SK-N-MC (cell line): ENCODE data around the gene C3orf22.

Source experiments
- DNase-seq: peaks from one replicate; pipeline ENCODE4 v3.0.0-alpha.2; 2011; ENCODE audit warnings: low read depth, low spot score
- H3K27ac ChIP-seq: fragments of 200-600 bp; sonication (generic); 2 replicates; pipeline ENCODE4 v1.5.1; 2016; ENCODE audit warnings: mixed run types
- H3K36me3 ChIP-seq: fragments of 200-600 bp; sonication (generic); 2 replicates; pipeline ENCODE4 v1.6.1; 2017; ENCODE audit warnings: antibody characterized with exemption, low read length, mixed read lengths; ENCODE audit not compliant: insufficient read depth
- H3K4me3 ChIP-seq: fragments of 200-600 bp; sonication (generic); 2 replicates; pipeline ENCODE4 v1.5.1; 2016
- H3K9ac ChIP-seq: fragments of 200-600 bp; sonication (generic); 2 replicates; pipeline ENCODE4 v1.8.0; 2017; ENCODE audit warnings: mixed run types, mixed read lengths; ENCODE audit not compliant: insufficient read length
- H3K9me3 ChIP-seq: fragments of 200-600 bp; sonication (generic); 2 replicates; pipeline ENCODE4 v1.6.1; 2017; ENCODE audit warnings: low read depth, mild to moderate bottlenecking, antibody characterized with exemption, low read length, moderate library complexity, mixed read lengths
- EZH2 ChIP-seq: fragments of 200-600 bp; sonication (generic); IDR thresholded peaks from one replicate; pipeline ENCODE4 v1.6.1; 2017; ENCODE audit warnings: antibody characterized with exemption
- FOXP2 ChIP-seq: optimal IDR thresholded peaks from 2 replicates; pipeline ENCODE3; 2011; ENCODE audit warnings: mild to moderate bottlenecking, moderate library complexity; ENCODE audit not compliant: insufficient read depth; ENCODE audit errors: extremely low read length, control extremely low read depth
- POLR2AphosphoS5 ChIP-seq: IDR thresholded peaks from 2 replicates; pipeline ENCODE4 v1.6.1; 2012; ENCODE audit warnings: mild to moderate bottlenecking, low read depth, low read length, borderline replicate concordance

Gene C3orf22

GRCh38 chr3:126567696-126568438, 9.1 kb upstream of the C3orf22 start:
- H3K9ac ChIP-seq, result no peak overlapping the region
- DNase-seq, result no peak
- H3K27ac ChIP-seq, result no peak overlapping the region
- no peaks in the 10 kb centered on the region for H3K36me3 ChIP-seq
- no peaks in the 10 kb centered on the region for H3K9me3 ChIP-seq
- no peak overlapping the region for H3K4me3 ChIP-seq
- no peak for TF ChIP-seq FOXP2
- no peak for TF ChIP-seq POLR2AphosphoS5
- no peak for TF ChIP-seq EZH2

- TF ChIP-seq FOXP2 (no peak), EZH2 (no peak), POLR2AphosphoS5 (no peak)
- DNase-seq, result no peak
- Histone ChIP-seq H3K9ac (no peak overlapping the region), H3K36me3 (no peaks in the 10 kb centered on the region), H3K27ac (no peak overlapping the region), H3K4me3 (no peak overlapping the region), H3K9me3 (0 out of 2 replicates have a peak, but pooled peaks cover 3% of the 10 kb centered on the region)
Measured at GRCh38 chr3:126562737-126563276, 4.1 kb upstream of the C3orf22 start.

- Histone ChIP-seq H3K36me3 (no peaks in the 10 kb centered on the region), H3K9ac (no peak overlapping the region), H3K4me3 (no peak overlapping the region), H3K27ac (no peak overlapping the region), H3K9me3 (0 out of 2 replicates have a peak, but pooled peaks cover 2% of the 10 kb centered on the region)
- TF ChIP-seq POLR2AphosphoS5, result no peak
- TF ChIP-seq EZH2, result no peak
- no peak for TF ChIP-seq FOXP2
- DNase-seq, result no peak
Measured at GRCh38 chr3:126557761-126558160, 971 bp downstream of the C3orf22 start.

DNA sequence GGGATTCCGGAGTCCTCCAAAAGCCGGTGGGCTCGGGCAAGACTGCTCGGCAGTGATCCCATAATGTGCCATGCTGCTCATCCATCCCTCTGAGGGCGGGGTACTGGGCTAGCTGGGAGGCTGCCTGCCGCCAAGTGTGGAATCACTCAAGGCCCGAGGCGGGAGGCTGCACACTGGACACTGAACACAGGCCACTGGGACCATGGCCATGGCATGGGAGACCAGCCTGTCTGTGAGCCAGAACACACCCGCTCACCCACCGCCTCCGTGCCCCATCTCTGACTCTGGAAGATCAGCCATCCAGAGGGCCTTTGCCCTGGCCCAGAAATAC, 1.4 kb downstream of the C3orf22 start:
- Histone ChIP-seq H3K9ac (no peak overlapping the region), H3K36me3 (no peaks in the 10 kb centered on the region), H3K4me3 (no peak overlapping the region), H3K27ac (no peak overlapping the region), H3K9me3 (no peaks in the 10 kb centered on the region)
- TF ChIP-seq EZH2, result no peak
- TF ChIP-seq FOXP2, result no peak
- TF ChIP-seq POLR2AphosphoS5, result no peak
- no peak for DNase-seq

GRCh38 chr3:126556637-126557414, 1.9 kb downstream of the C3orf22 start:
- no peak overlapping the region for H3K4me3 ChIP-seq
- no peak overlapping the region for H3K9ac ChIP-seq
- no peaks in the 10 kb centered on the region for H3K9me3 ChIP-seq
- H3K36me3 ChIP-seq, result no peaks in the 10 kb centered on the region
- H3K27ac ChIP-seq, result no peak overlapping the region
- DNase-seq, result no peak
- TF ChIP-seq EZH2, result no peak
- no peak for TF ChIP-seq FOXP2
- no peak for TF ChIP-seq POLR2AphosphoS5

DNA sequence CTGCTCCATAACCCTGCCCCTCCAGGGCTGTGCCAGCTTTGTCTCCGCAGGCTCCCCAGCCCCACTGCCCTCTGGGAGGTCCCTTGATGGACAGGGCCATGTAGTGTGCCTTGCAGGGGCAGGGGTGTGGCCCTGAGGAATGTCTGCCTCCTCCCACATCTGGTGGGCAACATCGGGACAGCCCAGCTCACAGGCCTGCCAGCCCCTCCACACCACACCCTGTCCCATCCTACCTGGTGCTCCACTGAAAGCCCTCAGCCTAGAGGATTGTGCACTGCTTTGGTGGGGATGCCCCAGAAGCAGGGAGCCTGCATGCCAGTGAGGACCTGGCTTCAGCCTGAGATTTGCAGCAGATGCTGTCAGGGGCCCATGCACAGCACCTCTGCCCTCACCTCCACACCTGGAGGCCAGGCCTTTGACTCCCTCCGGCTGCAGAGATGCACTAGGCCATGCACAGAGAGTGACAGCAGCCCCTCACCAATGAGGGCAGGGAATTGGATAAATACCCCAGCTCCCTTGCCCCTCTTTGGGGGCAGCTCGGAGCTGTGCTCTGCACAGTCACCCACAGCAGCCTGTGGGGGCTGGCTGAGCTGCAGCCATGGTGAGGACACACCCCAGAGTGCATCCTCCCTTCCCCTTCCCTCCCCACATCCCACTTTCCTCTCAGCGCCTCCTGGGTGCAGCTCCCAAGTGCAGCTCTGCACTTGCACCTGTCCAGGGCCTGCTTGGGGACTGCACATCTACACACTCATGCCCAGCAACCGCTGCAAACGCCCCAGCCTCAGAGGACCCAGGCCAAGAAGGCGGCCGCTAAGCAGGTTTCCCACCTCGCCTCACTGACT, 2.7 kb downstream of the C3orf22 start:
- no peak overlapping the region for H3K27ac ChIP-seq
- DNase-seq, result no peak
- no peaks in the 10 kb centered on the region for H3K9me3 ChIP-seq
- H3K9ac ChIP-seq, result no peak overlapping the region
- TF ChIP-seq POLR2AphosphoS5 (no peak), EZH2 (no peak), FOXP2 (no peak)
- H3K4me3 ChIP-seq, result no peak overlapping the region
- no peaks in the 10 kb centered on the region for H3K36me3 ChIP-seq

DNA sequence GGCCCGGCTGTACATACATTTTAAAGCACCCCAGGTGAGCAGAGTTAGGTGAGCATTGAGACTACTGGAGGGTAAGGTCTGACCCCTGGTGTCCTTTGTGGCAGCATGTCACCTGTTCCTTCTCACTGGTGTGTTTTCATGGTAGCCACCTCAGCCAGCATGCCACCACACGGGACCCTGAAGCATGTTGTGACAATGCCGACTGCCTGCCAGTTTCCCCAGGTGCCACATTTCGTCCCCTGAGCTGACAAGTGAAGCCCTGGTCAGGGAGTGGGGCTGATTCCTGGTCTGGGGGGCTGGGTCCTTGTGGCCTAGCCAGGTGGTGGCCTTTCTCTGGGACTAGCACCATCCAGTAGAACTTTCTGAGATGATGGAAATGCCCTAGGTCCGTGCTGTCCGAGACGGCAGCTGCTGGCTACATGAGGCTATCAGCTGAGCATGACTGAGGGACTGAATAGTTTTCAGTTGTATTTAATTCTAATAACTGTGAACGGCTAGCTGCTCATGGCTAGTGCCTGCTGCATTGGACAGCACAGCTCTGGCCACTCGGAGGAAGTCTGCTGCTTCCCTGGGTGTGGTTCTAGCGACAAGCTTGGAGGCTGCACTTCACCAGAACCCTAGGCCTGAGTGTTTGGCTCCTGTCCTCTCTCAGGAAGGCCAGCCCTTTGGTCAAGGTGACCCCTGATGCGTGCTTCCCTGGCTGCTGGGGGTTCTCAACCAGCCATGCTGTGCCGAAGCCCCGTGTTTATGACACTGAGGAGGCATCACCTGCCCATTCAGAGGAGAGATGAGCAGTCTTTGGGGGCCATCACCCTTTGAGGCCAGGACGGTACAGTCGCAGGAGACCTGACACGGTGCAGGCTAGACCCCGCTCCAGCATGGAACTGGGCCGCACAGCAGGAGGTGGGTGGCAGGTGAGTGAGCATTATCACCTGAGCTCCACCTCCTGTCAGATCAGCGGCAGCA, 3.9 kb downstream of the C3orf22 start:
- H3K9ac ChIP-seq, result no peak overlapping the region
- no peak for DNase-seq
- no peaks in the 10 kb centered on the region for H3K9me3 ChIP-seq
- H3K27ac ChIP-seq, result no peak overlapping the region
- H3K36me3 ChIP-seq, result no peaks in the 10 kb centered on the region
- TF ChIP-seq EZH2, result no peak
- TF ChIP-seq FOXP2, result no peak
- no peak for TF ChIP-seq POLR2AphosphoS5
- no peak overlapping the region for H3K4me3 ChIP-seq
